Chondrocyte (in vitro differentiated cells): ENCODE data around the gene FTO. TPM values are rescaled to one million over a fixed set of nuclear protein-coding genes. Genes with fewer than 3 reads are reported as not detected.
A peak's percentile ranks its signal among the peaks of the same experiment; 100 is the strongest.

Source experiments
- DNase-seq: peaks from one replicate; pipeline ENCODE4 v3.0.0; 2021; ENCODE audit warnings: mixed read lengths, low spot score
- H3K27ac Mint-ChIP-seq: one replicate; pipeline ENCODE4 v1.8.0; 2021; ENCODE audit warnings: mild to moderate bottlenecking, moderate library complexity, mixed read lengths; ENCODE audit not compliant: unreplicated experiment
- H3K27me3 Mint-ChIP-seq: 2 replicates; pipeline ENCODE4 v1.8.0; 2021; ENCODE audit warnings: low read depth, mixed read lengths
- H3K36me3 Mint-ChIP-seq: 2 replicates; pipeline ENCODE4 v1.8.0; 2021; ENCODE audit warnings: low read depth, mixed read lengths
- H3K4me1 Mint-ChIP-seq: 2 replicates; pipeline ENCODE4 v1.8.0; 2021; ENCODE audit warnings: low read depth, mild to moderate bottlenecking, mixed read lengths
- H3K4me3 Mint-ChIP-seq: one replicate; pipeline ENCODE4 v1.8.0; 2021; ENCODE audit warnings: mild to moderate bottlenecking, moderate library complexity, mixed read lengths; ENCODE audit not compliant: unreplicated experiment
- H3K9me3 Mint-ChIP-seq: 2 replicates; pipeline ENCODE4 v1.8.0; 2021; ENCODE audit warnings: low read depth, mixed read lengths
- CTCF ChIP-seq: fragments of 200-600 bp; sonication (generic); IDR thresholded peaks from 2 replicates; pipeline ENCODE4 v1.5.0; 2021; ENCODE audit warnings: antibody characterized with exemption, mild to moderate bottlenecking, moderate library complexity
- total RNA-seq: library from RNA; stranded (reverse); gene quantifications from 3 replicates; pipeline ENCODE4 v1.2.1, GENCODE V29; 2021

The FTO gene
- total RNA-seq, 1 donor from 2014 or later = 85.7 TPM

GRCh38 chr16:53855511-53855910, 151.6 kb downstream of the FTO start:
- no peak for TF ChIP-seq CTCF
- H3K27me3 Mint-ChIP-seq = no peaks in the 10 kb centered on the region
- peaks cover 7% of the 10 kb centered on the region for H3K4me1 Mint-ChIP-seq
- H3K9me3 Mint-ChIP-seq = peaks cover 16% of the 10 kb centered on the region
- peaks cover 7% of the 10 kb centered on the region for H3K36me3 Mint-ChIP-seq
- H3K4me3 Mint-ChIP-seq = no peak overlapping the region
- H3K27ac Mint-ChIP-seq = no peak overlapping the region
- DNase-seq = no peak

- H3K9me3 Mint-ChIP-seq = no peaks in the 10 kb centered on the region
Measured at GRCh38 chr16:53859995-53860540, 156.1 kb downstream of the FTO start.

GRCh38 chr16:53863861-53864260, 159.9 kb downstream of the FTO start:
- no peak for DNase-seq
- H3K27ac Mint-ChIP-seq = no peak overlapping the region
- peaks cover 18% of the 10 kb centered on the region for H3K4me1 Mint-ChIP-seq
- no peak overlapping the region for H3K4me3 Mint-ChIP-seq
- TF ChIP-seq CTCF = no peak
- H3K27me3 Mint-ChIP-seq = no peaks in the 10 kb centered on the region
- peaks cover 18% of the 10 kb centered on the region for H3K36me3 Mint-ChIP-seq
- peaks cover 15% of the 10 kb centered on the region for H3K9me3 Mint-ChIP-seq

More at GRCh38 chr16:53859995-53860540, 156.1 kb downstream of the FTO start:
- H3K4me3 Mint-ChIP-seq = no peak overlapping the region
- TF ChIP-seq CTCF = no peak
- H3K36me3 Mint-ChIP-seq = peaks cover 7% of the 10 kb centered on the region
- DNase-seq = no peak
- H3K27me3 Mint-ChIP-seq = no peaks in the 10 kb centered on the region
- peaks cover 7% of the 10 kb centered on the region for H3K4me1 Mint-ChIP-seq
- H3K27ac Mint-ChIP-seq = no peak overlapping the region

- no peak for TF ChIP-seq CTCF
- H3K27ac Mint-ChIP-seq = no peak overlapping the region
- DNase-seq = no peak
- peaks cover 15% of the 10 kb centered on the region for H3K9me3 Mint-ChIP-seq
- H3K4me1 Mint-ChIP-seq = peaks cover 18% of the 10 kb centered on the region
- H3K36me3 Mint-ChIP-seq = peaks cover 24% of the 10 kb centered on the region
- H3K27me3 Mint-ChIP-seq = no peaks in the 10 kb centered on the region
- H3K4me3 Mint-ChIP-seq = no peak overlapping the region
Measured at GRCh38 chr16:53864819-53865493, 161.0 kb downstream of the FTO start.

GRCh38 chr16:53865494-53865863, 161.5 kb downstream of the FTO start:
- Mint-ChIP-seq H3K27me3 (no peaks in the 10 kb centered on the region), H3K4me3 (no peak overlapping the region), H3K9me3 (peaks cover 18% of the 10 kb centered on the region), H3K36me3 (peaks cover 25% of the 10 kb centered on the region), H3K4me1 (peaks cover 18% of the 10 kb centered on the region), H3K27ac (peak overlapping the region; percentile 57)
- TF ChIP-seq CTCF = no peak
- no peak for DNase-seq
